PC-3 (cell line): ENCODE data around the gene HIC1. TPM values are rescaled to one million over a fixed set of nuclear protein-coding genes. Genes with fewer than 3 reads are reported as not detected.

Experiments
- ATAC-seq: fragments of 200-7000 bp; cut with Tn5 transposase; 2 replicates; pipeline ENCODE4 v1.9.1; 2020; ENCODE audit warnings: mild to moderate bottlenecking, moderate library complexity
- BruUV-seq: library from RNA; stranded (reverse); fragments of 400-500 nt; replicated peaks from 2 replicates; lab custom pipeline; 2021; lab: Mats Ljungman, UMichigan
- CTCF ChIA-PET: fragments of 300-600 bp; sonication (Branson Sonifier 250); formaldehyde crosslinking; loops from one replicate; lab custom pipeline; 2022; ENCODE audit warnings: antibody characterized with exemption; lab: Charles Lee
- POLR2A ChIA-PET: fragments of 300-600 bp; sonication (Branson Sonifier 250); formaldehyde crosslinking; loops from one replicate; lab custom pipeline; 2022; ENCODE audit warnings: antibody characterized with exemption; ENCODE audit not compliant: unreplicated experiment; lab: Charles Lee
- DNase-seq: peaks from one replicate; pipeline ENCODE4 v3.0.0-alpha.2; 2015
- H2AFZ ChIP-seq: fragments of 300-600 bp; sonication (generic); 2 replicates; pipeline ENCODE4 v1.6.0; 2016; ENCODE audit warnings: antibody characterized with exemption, low read length
- H3F3A ChIP-seq: fragments of 300-600 bp; sonication (generic); one replicate; pipeline ENCODE4 v1.6.0; 2017; ENCODE audit warnings: antibody characterized with exemption, low read length, control low read depth, mild to moderate bottlenecking; ENCODE audit not compliant: unreplicated experiment
- H3K27ac ChIP-seq: fragments of 300-600 bp; sonication (generic); 2 replicates; pipeline ENCODE4 v1.5.1; 2016; ENCODE audit warnings: mild to moderate bottlenecking, low read length
- H3K27me3 ChIP-seq: fragments of 300-600 bp; sonication (generic); 2 replicates; pipeline ENCODE4 v1.6.1; 2016; ENCODE audit warnings: low read length, mixed read lengths
- H3K36me3 ChIP-seq: fragments of 300-600 bp; sonication (generic); 2 replicates; pipeline ENCODE4 v1.6.1; 2016; ENCODE audit warnings: low read depth, mixed run types, low read length, mixed read lengths
- H3K4me1 ChIP-seq: fragments of 300-600 bp; sonication (generic); 2 replicates; pipeline ENCODE4 v1.5.1; 2016; ENCODE audit warnings: low read length; ENCODE audit not compliant: insufficient read depth
- H3K4me2 ChIP-seq: fragments of 300-600 bp; sonication (generic); 2 replicates; pipeline ENCODE4 v1.6.0; 2016; ENCODE audit warnings: low read length
- H3K4me3 ChIP-seq: fragments of 300-600 bp; sonication (generic); 2 replicates; pipeline ENCODE4 v1.5.1; 2016; ENCODE audit warnings: mild to moderate bottlenecking, low read length, mixed read lengths
- H3K79me2 ChIP-seq: fragments of 300-600 bp; sonication (generic); 2 replicates; pipeline ENCODE4 v1.6.1; 2017; ENCODE audit warnings: low read length, mixed read lengths
- H3K9ac ChIP-seq: fragments of 300-600 bp; sonication (generic); 2 replicates; pipeline ENCODE4 v1.6.0; 2016; ENCODE audit warnings: mild to moderate bottlenecking, low read length
- H3K9me2 ChIP-seq: fragments of 300-600 bp; sonication (generic); replicated peaks from 2 replicates; pipeline ENCODE4 v1.6.1; 2016; ENCODE audit warnings: mixed run types, low read length, mixed read lengths
- H3K9me3 ChIP-seq: fragments of 300-600 bp; sonication (generic); 2 replicates; pipeline ENCODE4 v1.6.1; 2016; ENCODE audit warnings: low read length, mixed read lengths
- H4K20me1 ChIP-seq: fragments of 300-600 bp; sonication (generic); 2 replicates; pipeline ENCODE4 v1.6.1; 2016; ENCODE audit warnings: low read length, mixed read lengths
- EZH2 ChIP-seq: fragments of 300-600 bp; sonication (generic); IDR thresholded peaks from one replicate; pipeline ENCODE4 v1.6.1; 2017; ENCODE audit warnings: antibody characterized with exemption, mild to moderate bottlenecking, low read length; ENCODE audit not compliant: unreplicated experiment
- EZH2phosphoT487 ChIP-seq: fragments of 300-600 bp; sonication (generic); IDR thresholded peaks from 2 replicates; pipeline ENCODE4 v1.6.1; 2018; ENCODE audit warnings: mild to moderate bottlenecking, antibody characterized with exemption, low read length, borderline replicate concordance
- intact Hi-C: fragments of 100-400 bp; cut with micrococcal nuclease; formaldehyde crosslinking; loops from 2 replicates; pipeline ENCODE4 v1.9.0; 2023
- total RNA-seq: library from RNA; depleted of rRNA; stranded (reverse); fragments of >200 nt; gene quantifications from 2 replicates; pipeline ENCODE4 v1.2.3, GENCODE V29; 2014
- TF ChIP-seq, protein P1 (sequence below): fragments of 300-600 bp; sonication (generic); conservative IDR thresholded peaks from 2 replicates; pipeline ENCODE4 v1.5.1; 2017; ENCODE audit warnings: antibody characterized with exemption, low read depth, mild to moderate bottlenecking, low read length

HIC1 gene
- total RNA-seq, 1 experiment from 2014 or later, result 4.4 TPM

DNA sequence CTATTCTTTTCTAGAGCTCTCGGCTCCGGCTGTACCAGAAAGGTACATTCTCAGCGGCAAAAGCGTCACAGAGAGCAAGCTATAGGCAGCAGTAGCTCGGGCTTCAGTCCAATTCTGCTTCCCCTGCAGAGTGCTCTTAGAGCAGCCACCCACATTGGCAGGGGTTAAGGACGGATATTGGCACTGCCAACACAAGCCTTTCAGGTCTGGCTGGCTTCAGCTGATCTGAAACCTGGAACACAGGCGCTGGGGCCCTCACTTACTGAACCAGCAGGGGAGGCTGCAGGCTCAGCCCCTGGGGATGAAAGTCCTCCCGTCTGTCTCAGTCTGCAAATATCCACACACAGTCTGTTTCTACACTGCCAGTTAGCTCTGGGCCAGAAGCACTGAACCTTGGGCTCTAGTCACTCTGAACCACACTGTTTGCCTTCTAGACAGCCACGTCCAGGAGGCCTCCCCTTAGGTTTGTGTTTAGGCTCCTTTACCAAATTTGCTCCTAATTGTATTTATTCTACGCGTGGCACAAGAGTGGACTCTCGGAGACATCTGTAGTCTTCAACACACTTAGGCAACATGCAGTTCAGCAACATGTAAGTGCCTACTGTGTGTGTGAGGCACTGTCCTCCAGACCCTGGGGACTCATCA lies 40.1 kb downstream of the HIC1 start:
- Histone ChIP-seq H3K9me3 (no peaks in the 10 kb centered on the region), H3K4me2 (no peak overlapping the region), H4K20me1 (no peaks in the 10 kb centered on the region), H3K4me3 (no peak overlapping the region), H3K27me3 (no peaks in the 10 kb centered on the region), H3F3A (no peaks in the 10 kb centered on the region), H3K9me2 (no peaks in the 10 kb centered on the region), H3K4me1 (0 out of 2 replicates have a peak, but pooled peaks cover 7% of the 10 kb centered on the region), H3K9ac (no peak overlapping the region), H3K79me2 (no peaks in the 10 kb centered on the region), H3K36me3 (no peaks in the 10 kb centered on the region), H3K27ac (no peak overlapping the region), H2AFZ (no peak overlapping the region)
- TF ChIP-seq, protein P1, sequence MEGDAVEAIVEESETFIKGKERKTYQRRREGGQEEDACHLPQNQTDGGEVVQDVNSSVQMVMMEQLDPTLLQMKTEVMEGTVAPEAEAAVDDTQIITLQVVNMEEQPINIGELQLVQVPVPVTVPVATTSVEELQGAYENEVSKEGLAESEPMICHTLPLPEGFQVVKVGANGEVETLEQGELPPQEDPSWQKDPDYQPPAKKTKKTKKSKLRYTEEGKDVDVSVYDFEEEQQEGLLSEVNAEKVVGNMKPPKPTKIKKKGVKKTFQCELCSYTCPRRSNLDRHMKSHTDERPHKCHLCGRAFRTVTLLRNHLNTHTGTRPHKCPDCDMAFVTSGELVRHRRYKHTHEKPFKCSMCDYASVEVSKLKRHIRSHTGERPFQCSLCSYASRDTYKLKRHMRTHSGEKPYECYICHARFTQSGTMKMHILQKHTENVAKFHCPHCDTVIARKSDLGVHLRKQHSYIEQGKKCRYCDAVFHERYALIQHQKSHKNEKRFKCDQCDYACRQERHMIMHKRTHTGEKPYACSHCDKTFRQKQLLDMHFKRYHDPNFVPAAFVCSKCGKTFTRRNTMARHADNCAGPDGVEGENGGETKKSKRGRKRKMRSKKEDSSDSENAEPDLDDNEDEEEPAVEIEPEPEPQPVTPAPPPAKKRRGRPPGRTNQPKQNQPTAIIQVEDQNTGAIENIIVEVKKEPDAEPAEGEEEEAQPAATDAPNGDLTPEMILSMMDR, result peak; percentile 34; the same call in 1 of the 2 replicates
- TF ChIP-seq EZH2phosphoT487, result no peak
- ATAC-seq (no peak), DNase-seq (peak; percentile 10)
- ChIA-PET POLR2A (no interaction called here), CTCF (no interaction called here)
- no TSS peak for BruUV-seq
- intact Hi-C loops, result no loop called here

DNA sequence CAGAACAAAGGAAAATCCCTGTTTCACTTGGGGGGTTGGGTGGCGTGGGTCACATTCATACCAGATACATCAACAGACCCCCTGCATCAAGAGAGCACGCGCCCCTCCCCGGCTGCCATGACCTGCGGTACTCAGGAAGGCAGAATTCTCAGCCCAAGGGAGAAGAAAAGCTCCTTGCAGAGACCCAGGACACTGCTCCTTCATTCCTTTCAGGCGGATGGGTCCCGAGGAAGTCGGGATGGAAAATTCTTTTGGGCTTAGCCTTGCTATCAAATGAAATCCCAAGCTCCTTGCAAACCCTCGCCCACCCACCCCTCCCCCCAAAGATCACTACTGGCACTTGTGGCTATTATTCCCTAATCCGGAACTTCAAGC lies 40.6 kb downstream of the HIC1 start:
- Histone ChIP-seq H3K9ac (no peak overlapping the region), H3K36me3 (no peaks in the 10 kb centered on the region), H3K9me2 (no peaks in the 10 kb centered on the region), H3F3A (no peaks in the 10 kb centered on the region), H3K4me2 (no peak overlapping the region), H3K27me3 (no peaks in the 10 kb centered on the region), H3K4me1 (0 out of 2 replicates have a peak, but pooled peaks cover 7% of the 10 kb centered on the region), H2AFZ (no peak overlapping the region), H3K27ac (no peak overlapping the region), H3K79me2 (no peaks in the 10 kb centered on the region), H3K4me3 (no peak overlapping the region), H4K20me1 (no peaks in the 10 kb centered on the region), H3K9me3 (no peaks in the 10 kb centered on the region)
- TF ChIP-seq EZH2phosphoT487, result no peak
- no peak for TF ChIP-seq EZH2
- TF ChIP-seq, protein P1, result no peak
- CTCF ChIA-PET, result no interaction called here
- no peak for ATAC-seq
- BruUV-seq, result no TSS peak
- DNase-seq, result no peak
- intact Hi-C loops, result no loop called here
- POLR2A ChIA-PET, result no interaction called here
